ENCODE data around the gene MAGIX.

GRCh38 chrX:49209434-49210251 is 47.1 kb downstream of the MAGIX start:
- TF ChIP-seq CTCF (IDR thresholded peaks at IDR 0.05) = no peak
- TF ChIP-seq POLR2A (IDR thresholded peaks at IDR 0.05) = no peak
